HepG2 (cell line): ENCODE measurements around the gene MACROD2.

Experiments
- CTCF ChIP-seq: sonication (generic); formaldehyde crosslinking; IDR thresholded peaks from 2 replicates; pipeline ENCODE4 v1.5.0; 2020; ENCODE audit warnings: mild to moderate bottlenecking, missing genetic modification reagents, moderate library complexity
- ESRRA ChIP-seq: sonication (generic); formaldehyde crosslinking; IDR thresholded peaks from 2 replicates; pipeline ENCODE4 v1.5.1; 2020; ENCODE audit warnings: mild to moderate bottlenecking, low read depth, missing genetic modification reagents
- NFE2L2 ChIP-seq: fragments of 150-350 bp; IDR thresholded peaks from 2 replicates; pipeline ENCODE4 v1.6.1; 2014; ENCODE audit warnings: low read length
- RBAK ChIP-seq: sonication (generic); formaldehyde crosslinking; IDR thresholded peaks from 2 replicates; pipeline ENCODE4 v1.5.1; 2020; ENCODE audit warnings: mild to moderate bottlenecking, missing genetic modification reagents
- SOX13 ChIP-seq, 3 experiments: fragments of 450-650 bp in 1 of 3; sonication (generic) in 1 of 3; formaldehyde crosslinking in 1 of 3; IDR thresholded peaks in 2 of 3; conservative IDR thresholded peaks in 1 of 3; 2 replicates each; pipeline versions ENCODE4 v1.5.0 to v1.6.1; 2016 to 2020; ENCODE audit warnings: antibody characterized with exemption in 1 of 3, mild to moderate bottlenecking in 1 of 3, missing compliant biosample characterization in 1 of 3, missing genetic modification reagents in 1 of 3, moderate library complexity in 1 of 3
- SP1 ChIP-seq, 2 experiments: fragments of 450-650 bp in 1 of 2; sonication (generic) in 1 of 2; formaldehyde crosslinking in 1 of 2; IDR thresholded peaks; 2 replicates each; pipeline versions ENCODE4 v1.4.0 to v1.6.1; 2016 to 2020; ENCODE audit warnings: missing genetic modification reagents in 1 of 2
- ZC3H4 ChIP-seq: sonication (generic); formaldehyde crosslinking; IDR thresholded peaks from 2 replicates; pipeline ENCODE4 v1.4.0; 2020; ENCODE audit warnings: missing genetic modification reagents, borderline replicate concordance
- ZNF337 ChIP-seq: sonication (generic); formaldehyde crosslinking; IDR thresholded peaks from 2 replicates; pipeline ENCODE4 v1.5.1; 2020; ENCODE audit warnings: missing genetic modification reagents, low read depth, mild to moderate bottlenecking, borderline replicate concordance
- ZNF407 ChIP-seq: sonication (generic); formaldehyde crosslinking; IDR thresholded peaks from one replicate; pipeline ENCODE4 v1.5.1; 2020; ENCODE audit warnings: mild to moderate bottlenecking, missing genetic modification reagents; ENCODE audit errors: not compliant biosample characterization

DNA sequence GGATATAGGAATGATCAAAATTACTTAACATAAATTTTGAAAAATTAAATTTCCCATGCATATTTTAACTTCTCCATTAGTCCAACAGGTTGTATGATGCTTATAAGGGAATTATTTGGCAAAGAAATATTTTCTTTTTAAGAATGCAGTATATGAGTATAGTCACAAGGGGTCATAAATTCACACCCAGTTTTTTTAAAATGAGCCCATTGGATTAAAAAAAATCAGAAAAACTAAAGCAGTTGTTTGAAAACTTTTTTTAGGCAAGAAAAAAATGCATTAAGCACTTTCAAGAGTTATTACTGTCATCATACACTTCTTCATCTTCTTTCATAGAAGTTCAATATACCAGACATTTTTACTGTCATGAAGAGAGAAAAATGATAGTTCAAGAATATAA lies 746.3 kb downstream of the MACROD2 start:
- no peak for TF ChIP-seq ZNF407 (CRISPR knock-in tag)
- TF ChIP-seq ZNF337 (CRISPR knock-in tag) = no peak
- no peak for TF ChIP-seq CTCF (CRISPR knock-in tag)
- no peak for TF ChIP-seq SP1 (IDR thresholded peaks at IDR 0.05)
- no peak for TF ChIP-seq SP1 (CRISPR knock-in tag; IDR thresholded peaks at IDR 0.05)
- TF ChIP-seq SOX13 (IDR thresholded peaks at IDR 0.05) = no peak
- TF ChIP-seq SOX13 (CRISPR knock-in tag; conservative IDR thresholded peaks at IDR 0.05 in 1 of 2, IDR thresholded peaks at IDR 0.05 in 1 of 2) = no peak
- no peak for TF ChIP-seq RBAK (CRISPR knock-in tag)
- no peak for TF ChIP-seq NFE2L2
- TF ChIP-seq ESRRA (CRISPR knock-in tag) = no peak
- no peak for TF ChIP-seq ZC3H4 (CRISPR knock-in tag)
